Astrocyte (in vitro differentiated cells and primary cell): ENCODE measurements around the gene MYO5B. TPM values are rescaled to one million over a fixed set of nuclear protein-coding genes. Genes with fewer than 3 reads are reported as not detected.
A peak's percentile ranks its signal among the peaks of the same experiment; 100 is the strongest.

ENCODE experiments used
- DNase-seq: peaks from one replicate; pipeline ENCODE4 v3.0.0-alpha.2; 2010; ENCODE audit warnings: low read depth
- FAIRE-seq: peaks from 2 replicates; lab custom pipeline; 2011; peaks lifted over from hg19 to GRCh38; lab: Jason Lieb, UNC
- H2AFZ ChIP-seq: 2 replicates; pipeline ENCODE4 v1.6.0; 2012; ENCODE audit warnings: low read depth, low read length, inconsistent platforms
- H3K27ac ChIP-seq: 2 replicates; pipeline ENCODE4 v1.5.1; 2011; ENCODE audit warnings: low read depth, low read length, inconsistent platforms
- H3K27me3 ChIP-seq: 2 replicates; pipeline ENCODE4 v1.6.0; 2011; ENCODE audit warnings: low read length, inconsistent platforms; ENCODE audit not compliant: insufficient read depth
- H3K36me3 ChIP-seq: 2 replicates; pipeline ENCODE4 v1.5.1; 2011; ENCODE audit warnings: low read length, inconsistent platforms; ENCODE audit not compliant: insufficient read depth
- H3K4me1 ChIP-seq: 2 replicates; pipeline ENCODE4 v1.5.1; 2011; ENCODE audit warnings: low read length, inconsistent platforms; ENCODE audit not compliant: insufficient read depth
- H3K4me2 ChIP-seq: 2 replicates; pipeline ENCODE4 v1.6.0; 2012; ENCODE audit warnings: low read length, inconsistent platforms
- H3K4me3 ChIP-seq: 2 replicates; pipeline ENCODE4 v1.5.1; 2011; ENCODE audit warnings: low read depth, mild to moderate bottlenecking, low read length, inconsistent platforms; ENCODE audit not compliant: insufficient read depth
- H3K79me2 ChIP-seq: 2 replicates; pipeline ENCODE4 v1.6.0; 2012; ENCODE audit warnings: mild to moderate bottlenecking, low read length, inconsistent platforms; ENCODE audit not compliant: insufficient read depth
- H3K9ac ChIP-seq: 2 replicates; pipeline ENCODE4 v1.6.0; 2012; ENCODE audit warnings: mild to moderate bottlenecking, low read length, inconsistent platforms
- H3K9me3 ChIP-seq: 2 replicates; pipeline ENCODE4 v1.5.1; 2012; ENCODE audit warnings: low read depth, mild to moderate bottlenecking, low read length, inconsistent platforms; ENCODE audit not compliant: insufficient read depth
- H4K20me1 ChIP-seq: 2 replicates; pipeline ENCODE4 v1.6.0; 2012; ENCODE audit warnings: low read length, inconsistent platforms; ENCODE audit not compliant: insufficient read depth
- H3K27ac Mint-ChIP-seq: one replicate; pipeline ENCODE4 v1.8.0; 2021; ENCODE audit warnings: mild to moderate bottlenecking, mixed read lengths; ENCODE audit not compliant: unreplicated experiment
- H3K27me3 Mint-ChIP-seq: one replicate; pipeline ENCODE4 v1.8.0; 2021; ENCODE audit warnings: low read depth, mixed read lengths; ENCODE audit not compliant: unreplicated experiment
- H3K36me3 Mint-ChIP-seq: one replicate; pipeline ENCODE4 v1.8.0; 2021; ENCODE audit warnings: low read depth, mixed read lengths; ENCODE audit not compliant: unreplicated experiment
- H3K4me1 Mint-ChIP-seq: one replicate; pipeline ENCODE4 v1.8.0; 2021; ENCODE audit warnings: low read depth, mixed read lengths; ENCODE audit not compliant: unreplicated experiment
- H3K4me3 Mint-ChIP-seq: one replicate; pipeline ENCODE4 v1.8.0; 2021; ENCODE audit warnings: mild to moderate bottlenecking, moderate library complexity, mixed read lengths; ENCODE audit not compliant: unreplicated experiment
- H3K9me3 Mint-ChIP-seq: one replicate; pipeline ENCODE4 v1.8.0; 2021; ENCODE audit warnings: mild to moderate bottlenecking, mixed read lengths; ENCODE audit not compliant: unreplicated experiment
- EZH2 ChIP-seq: IDR thresholded peaks from 2 replicates; pipeline ENCODE4 v1.6.1; 2012; ENCODE audit warnings: mild to moderate bottlenecking, low read length, inconsistent platforms; ENCODE audit not compliant: insufficient read depth
- total RNA-seq: library from RNA; stranded (reverse); gene quantifications from 2 replicates; pipeline ENCODE4 v1.2.1, GENCODE V29; 2021
- TF ChIP-seq, protein P1 (sequence below): IDR thresholded peaks from 2 replicates; pipeline ENCODE4 v1.5.1; 2011; ENCODE audit warnings: low read depth, mild to moderate bottlenecking, inconsistent platforms, low read length, moderate library complexity; ENCODE audit not compliant: insufficient read depth

Gene MYO5B
- total RNA-seq, 1 donor from 2014 or later, result 8.3 TPM

DNA sequence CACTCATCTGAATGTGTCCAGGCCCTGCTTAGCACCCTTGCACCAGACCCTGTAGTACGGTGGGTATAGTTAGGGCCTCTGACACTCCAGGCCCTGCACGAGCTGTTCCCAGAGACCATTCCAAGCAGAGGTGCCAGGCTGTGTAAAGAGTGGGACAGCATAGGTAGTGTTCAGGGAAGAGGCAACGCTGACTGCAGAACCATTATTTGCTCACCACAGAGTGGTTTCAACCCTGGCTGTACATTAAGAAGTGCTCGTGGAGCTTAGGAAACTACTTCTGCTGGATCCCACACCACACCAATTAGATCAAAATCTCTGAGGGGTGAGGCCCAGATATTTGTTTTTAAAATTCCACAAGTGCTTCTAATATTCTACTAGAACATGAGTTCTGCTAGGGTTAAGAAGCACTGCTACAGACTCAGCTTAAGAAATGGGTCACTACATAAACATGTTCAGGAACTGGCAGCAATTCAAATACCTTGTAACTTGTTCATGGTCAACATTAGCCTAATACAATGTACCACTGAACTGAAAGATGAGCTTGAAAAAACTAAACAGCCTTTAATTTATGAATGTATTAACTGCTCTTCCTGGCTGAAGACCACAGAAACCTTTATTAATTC is 183.0 kb downstream of the MYO5B start:
- H3K27me3 ChIP-seq, result no peaks in the 10 kb centered on the region
- H3K4me1 ChIP-seq, result peaks cover 9% of the 10 kb centered on the region
- no peak overlapping the region for H2AFZ ChIP-seq
- TF ChIP-seq, protein P1, sequence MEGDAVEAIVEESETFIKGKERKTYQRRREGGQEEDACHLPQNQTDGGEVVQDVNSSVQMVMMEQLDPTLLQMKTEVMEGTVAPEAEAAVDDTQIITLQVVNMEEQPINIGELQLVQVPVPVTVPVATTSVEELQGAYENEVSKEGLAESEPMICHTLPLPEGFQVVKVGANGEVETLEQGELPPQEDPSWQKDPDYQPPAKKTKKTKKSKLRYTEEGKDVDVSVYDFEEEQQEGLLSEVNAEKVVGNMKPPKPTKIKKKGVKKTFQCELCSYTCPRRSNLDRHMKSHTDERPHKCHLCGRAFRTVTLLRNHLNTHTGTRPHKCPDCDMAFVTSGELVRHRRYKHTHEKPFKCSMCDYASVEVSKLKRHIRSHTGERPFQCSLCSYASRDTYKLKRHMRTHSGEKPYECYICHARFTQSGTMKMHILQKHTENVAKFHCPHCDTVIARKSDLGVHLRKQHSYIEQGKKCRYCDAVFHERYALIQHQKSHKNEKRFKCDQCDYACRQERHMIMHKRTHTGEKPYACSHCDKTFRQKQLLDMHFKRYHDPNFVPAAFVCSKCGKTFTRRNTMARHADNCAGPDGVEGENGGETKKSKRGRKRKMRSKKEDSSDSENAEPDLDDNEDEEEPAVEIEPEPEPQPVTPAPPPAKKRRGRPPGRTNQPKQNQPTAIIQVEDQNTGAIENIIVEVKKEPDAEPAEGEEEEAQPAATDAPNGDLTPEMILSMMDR, result no peak
- TF ChIP-seq EZH2, result no peak
- no peaks in the 10 kb centered on the region for H3K79me2 ChIP-seq
- no peak overlapping the region for H3K27ac ChIP-seq
- Mint-ChIP-seq H3K36me3 (no peaks in the 10 kb centered on the region), H3K9me3 (no peaks in the 10 kb centered on the region), H3K4me1 (peaks cover 22% of the 10 kb centered on the region), H3K4me3 (no peak overlapping the region), H3K27me3 (no peaks in the 10 kb centered on the region), H3K27ac (no peak overlapping the region)
- FAIRE-seq (no peak), DNase-seq (peak; percentile 87)
- H3K36me3 ChIP-seq, result no peaks in the 10 kb centered on the region
- no peaks in the 10 kb centered on the region for H3K9me3 ChIP-seq
- H3K4me2 ChIP-seq, result peak overlapping the region; percentile 41
- H3K9ac ChIP-seq, result no peak overlapping the region
- no peak overlapping the region for H3K4me3 ChIP-seq
- no peaks in the 10 kb centered on the region for H4K20me1 ChIP-seq

DNA sequence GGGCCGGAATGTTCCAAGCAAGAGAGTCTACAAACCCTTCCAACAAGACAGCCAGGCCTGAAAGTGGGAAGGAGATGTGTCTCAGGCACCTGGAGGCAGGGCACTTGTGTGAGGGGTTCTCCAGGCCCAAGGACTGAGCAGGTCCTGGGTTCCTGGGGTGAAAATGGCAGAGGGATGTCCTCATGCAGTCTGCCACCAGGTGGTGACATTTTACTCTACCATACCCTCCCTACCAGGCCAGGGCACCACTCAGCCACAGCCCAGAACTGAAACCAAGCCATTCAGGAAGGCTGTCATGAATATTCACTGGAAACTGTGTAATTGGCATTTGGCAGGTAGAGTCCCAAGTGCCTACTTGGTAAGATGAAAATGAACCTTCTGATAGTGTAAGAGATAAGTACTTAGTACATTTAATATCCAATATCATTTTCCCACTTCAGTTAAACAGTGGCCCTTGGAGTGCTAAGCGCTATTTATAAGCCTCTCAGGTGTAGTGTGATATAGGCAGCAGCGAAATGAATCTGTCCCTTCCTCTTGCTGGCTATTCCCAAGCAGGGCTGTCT is 185.1 kb downstream of the MYO5B start:
- H3K27me3 ChIP-seq, result peaks cover under 1% of the 10 kb centered on the region
- TF ChIP-seq, protein P1, result peak; percentile 29
- TF ChIP-seq EZH2, result no peak
- H3K4me1 Mint-ChIP-seq, result peaks cover 22% of the 10 kb centered on the region
- H3K36me3 ChIP-seq, result no peaks in the 10 kb centered on the region
- H3K9me3 ChIP-seq, result no peaks in the 10 kb centered on the region
- no peak overlapping the region for H3K27ac ChIP-seq
- no peak overlapping the region for H3K4me2 ChIP-seq
- peaks cover 6% of the 10 kb centered on the region for H3K27me3 Mint-ChIP-seq
- no peak overlapping the region for H3K4me3 ChIP-seq
- H3K9ac ChIP-seq, result no peak overlapping the region
- peaks cover 9% of the 10 kb centered on the region for H3K4me1 ChIP-seq
- H3K27ac Mint-ChIP-seq, result no peak overlapping the region
- DNase-seq (no peak), FAIRE-seq (no peak)
- no peak overlapping the region for H3K4me3 Mint-ChIP-seq
- H3K79me2 ChIP-seq, result no peaks in the 10 kb centered on the region
- H2AFZ ChIP-seq, result no peak overlapping the region
- H4K20me1 ChIP-seq, result no peaks in the 10 kb centered on the region
- H3K36me3 Mint-ChIP-seq, result no peaks in the 10 kb centered on the region
- peaks cover 4% of the 10 kb centered on the region for H3K9me3 Mint-ChIP-seq

DNA sequence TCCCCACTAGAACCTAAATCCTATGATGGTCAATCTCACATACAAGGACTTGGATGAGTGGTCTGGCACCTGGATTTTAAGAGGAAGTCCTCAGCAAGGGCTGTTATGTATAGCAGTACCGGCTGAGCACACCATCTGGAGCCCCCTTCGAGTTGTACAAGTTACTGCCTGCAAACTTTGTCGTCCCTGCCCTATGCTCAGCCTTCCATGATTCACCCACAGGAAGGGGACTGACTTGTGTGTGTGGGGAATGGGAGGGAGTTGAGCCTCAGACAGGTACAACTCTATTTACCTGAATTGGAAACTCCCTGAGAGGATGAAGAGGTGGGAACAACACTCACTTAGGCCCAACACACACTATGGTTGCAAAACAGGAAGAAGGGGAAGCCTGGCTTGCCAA is 186.6 kb downstream of the MYO5B start:
- Histone ChIP-seq H3K4me3 (no peak overlapping the region), H4K20me1 (no peaks in the 10 kb centered on the region), H3K9me3 (no peaks in the 10 kb centered on the region), H3K4me1 (peaks cover 9% of the 10 kb centered on the region), H3K79me2 (no peaks in the 10 kb centered on the region), H2AFZ (no peak overlapping the region), H3K9ac (no peak overlapping the region), H3K36me3 (no peaks in the 10 kb centered on the region), H3K27me3 (peaks cover 5% of the 10 kb centered on the region), H3K27ac (no peak overlapping the region), H3K4me2 (no peak overlapping the region)
- TF ChIP-seq EZH2, result no peak
- TF ChIP-seq, protein P1, result no peak
- no peak for DNase-seq
- no peak for FAIRE-seq
- Mint-ChIP-seq H3K27ac (no peak overlapping the region), H3K9me3 (peaks cover 6% of the 10 kb centered on the region), H3K4me1 (peaks cover 14% of the 10 kb centered on the region), H3K4me3 (no peak overlapping the region), H3K36me3 (peaks cover 3% of the 10 kb centered on the region), H3K27me3 (peaks cover 11% of the 10 kb centered on the region)
